ENCODE results near the gene BMPER.

DNA sequence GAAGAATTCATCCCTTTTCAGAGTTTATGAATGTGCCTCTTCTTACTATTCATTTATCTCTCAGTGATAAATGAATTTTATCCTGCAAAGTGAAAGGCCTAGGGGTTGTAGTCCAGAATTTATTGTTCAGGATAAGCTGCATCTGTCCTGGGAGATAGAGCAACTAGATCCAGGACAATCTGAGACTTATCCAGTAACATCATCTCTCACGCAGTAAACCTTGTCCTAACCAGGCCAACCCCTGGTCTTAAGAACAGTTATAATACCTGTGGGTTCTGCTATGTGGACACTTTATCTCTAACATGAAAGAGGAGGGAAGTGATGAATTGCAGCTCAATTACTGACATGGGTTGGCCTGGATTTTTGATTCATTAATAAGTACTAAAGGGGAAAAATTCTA is 287.6 kb downstream of the BMPER start:
- TF ChIP-seq RFX5 (IDR thresholded peaks at IDR 0.05; ENCODE audit: borderline replicate concordance, low read depth, low read length) (no peak), POLR2A (IDR thresholded peaks at IDR 0.05; ENCODE audit: control extremely low read depth in 1 of 2, low read depth in 2 of 2, low read length in 2 of 2) (no peak), GABPA (IDR thresholded peaks at IDR 0.05; ENCODE audit: borderline replicate concordance, insufficient read depth, low read length) (no peak), FOSL1 (IDR thresholded peaks at IDR 0.05; ENCODE audit: insufficient read depth, low read depth, low read length) (no peak), ZNF274 (IDR thresholded peaks at IDR 0.05; ENCODE audit: borderline replicate concordance, extremely low read depth, low read length) (no peak), BACH1 (IDR thresholded peaks at IDR 0.05; ENCODE audit: low read length) (no peak), RNF2 (IDR thresholded peaks at IDR 0.05; ENCODE audit: borderline replicate concordance, low read depth, low read length, missing control alignments, poor library complexity, severe bottlenecking) (no peak), CHD1 (IDR thresholded peaks at IDR 0.05; ENCODE audit: low read depth, low read length) (no peak), CHD2 (IDR thresholded peaks at IDR 0.05; ENCODE audit: low read length) (no peak), POLR2AphosphoS5 (IDR thresholded peaks at IDR 0.05; ENCODE audit: low read depth, low read length) (no peak)
- TF ChIP-seq, protein P1, sequence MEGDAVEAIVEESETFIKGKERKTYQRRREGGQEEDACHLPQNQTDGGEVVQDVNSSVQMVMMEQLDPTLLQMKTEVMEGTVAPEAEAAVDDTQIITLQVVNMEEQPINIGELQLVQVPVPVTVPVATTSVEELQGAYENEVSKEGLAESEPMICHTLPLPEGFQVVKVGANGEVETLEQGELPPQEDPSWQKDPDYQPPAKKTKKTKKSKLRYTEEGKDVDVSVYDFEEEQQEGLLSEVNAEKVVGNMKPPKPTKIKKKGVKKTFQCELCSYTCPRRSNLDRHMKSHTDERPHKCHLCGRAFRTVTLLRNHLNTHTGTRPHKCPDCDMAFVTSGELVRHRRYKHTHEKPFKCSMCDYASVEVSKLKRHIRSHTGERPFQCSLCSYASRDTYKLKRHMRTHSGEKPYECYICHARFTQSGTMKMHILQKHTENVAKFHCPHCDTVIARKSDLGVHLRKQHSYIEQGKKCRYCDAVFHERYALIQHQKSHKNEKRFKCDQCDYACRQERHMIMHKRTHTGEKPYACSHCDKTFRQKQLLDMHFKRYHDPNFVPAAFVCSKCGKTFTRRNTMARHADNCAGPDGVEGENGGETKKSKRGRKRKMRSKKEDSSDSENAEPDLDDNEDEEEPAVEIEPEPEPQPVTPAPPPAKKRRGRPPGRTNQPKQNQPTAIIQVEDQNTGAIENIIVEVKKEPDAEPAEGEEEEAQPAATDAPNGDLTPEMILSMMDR (IDR thresholded peaks at IDR 0.05; ENCODE audit: control extremely low read depth in 1 of 3, insufficient read depth in 1 of 3, low read depth in 1 of 3, low read length in 3 of 3), result no peak
- TF ChIP-seq, protein P2, sequence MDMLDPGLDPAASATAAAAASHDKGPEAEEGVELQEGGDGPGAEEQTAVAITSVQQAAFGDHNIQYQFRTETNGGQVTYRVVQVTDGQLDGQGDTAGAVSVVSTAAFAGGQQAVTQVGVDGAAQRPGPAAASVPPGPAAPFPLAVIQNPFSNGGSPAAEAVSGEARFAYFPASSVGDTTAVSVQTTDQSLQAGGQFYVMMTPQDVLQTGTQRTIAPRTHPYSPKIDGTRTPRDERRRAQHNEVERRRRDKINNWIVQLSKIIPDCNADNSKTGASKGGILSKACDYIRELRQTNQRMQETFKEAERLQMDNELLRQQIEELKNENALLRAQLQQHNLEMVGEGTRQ (IDR thresholded peaks at IDR 0.05; ENCODE audit: low read length), result no peak
- TF ChIP-seq, protein P3, sequence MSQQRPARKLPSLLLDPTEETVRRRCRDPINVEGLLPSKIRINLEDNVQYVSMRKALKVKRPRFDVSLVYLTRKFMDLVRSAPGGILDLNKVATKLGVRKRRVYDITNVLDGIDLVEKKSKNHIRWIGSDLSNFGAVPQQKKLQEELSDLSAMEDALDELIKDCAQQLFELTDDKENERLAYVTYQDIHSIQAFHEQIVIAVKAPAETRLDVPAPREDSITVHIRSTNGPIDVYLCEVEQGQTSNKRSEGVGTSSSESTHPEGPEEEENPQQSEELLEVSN (IDR thresholded peaks at IDR 0.05), result no peak

All from H1 (cell line).